Osteocyte (in vitro differentiated cells): Measurements from ENCODE around the gene NFKB2. TPM values are rescaled to one million over a fixed set of nuclear protein-coding genes. Genes with fewer than 3 reads are reported as not detected.

Experiments used
- DNase-seq: peaks from one replicate; pipeline ENCODE4 v3.0.0; 2021; ENCODE audit warnings: mixed read lengths; ENCODE audit not compliant: unreplicated experiment; ENCODE audit errors: extremely low spot score
- H3K27ac Mint-ChIP-seq: one replicate; pipeline ENCODE4 v1.8.0; 2021; ENCODE audit warnings: mild to moderate bottlenecking, mixed read lengths; ENCODE audit not compliant: unreplicated experiment
- H3K27me3 Mint-ChIP-seq: one replicate; pipeline ENCODE4 v1.8.0; 2021; ENCODE audit warnings: mixed read lengths; ENCODE audit not compliant: unreplicated experiment
- H3K36me3 Mint-ChIP-seq: one replicate; pipeline ENCODE4 v1.8.0; 2021; ENCODE audit warnings: mixed read lengths; ENCODE audit not compliant: unreplicated experiment
- H3K4me1 Mint-ChIP-seq: one replicate; pipeline ENCODE4 v1.8.0; 2021; ENCODE audit warnings: mixed read lengths; ENCODE audit not compliant: unreplicated experiment
- H3K4me3 Mint-ChIP-seq: one replicate; pipeline ENCODE4 v1.8.0; 2021; ENCODE audit warnings: mild to moderate bottlenecking, moderate library complexity, mixed read lengths; ENCODE audit not compliant: unreplicated experiment
- H3K9me3 Mint-ChIP-seq: one replicate; pipeline ENCODE4 v1.8.0; 2021; ENCODE audit warnings: mixed read lengths; ENCODE audit not compliant: unreplicated experiment
- CTCF ChIP-seq: fragments of 200-600 bp; sonication (generic); IDR thresholded peaks from 2 replicates; pipeline ENCODE4 v1.5.0; 2021; ENCODE audit warnings: antibody characterized with exemption, mild to moderate bottlenecking, moderate library complexity
- total RNA-seq: library from RNA; stranded (reverse); gene quantifications from 2 replicates; pipeline ENCODE4 v1.2.1, GENCODE V29; 2021

NFKB2 gene
- total RNA-seq, 1 donor from 2014 or later: 38.6 TPM

GRCh38 chr10:102429468-102429867 is 34.0 kb downstream of the NFKB2 start:
- no peak for TF ChIP-seq CTCF
- H3K9me3 Mint-ChIP-seq: no peaks in the 10 kb centered on the region
- peaks cover 1% of the 10 kb centered on the region for H3K27me3 Mint-ChIP-seq
- H3K4me1 Mint-ChIP-seq: peaks cover 9% of the 10 kb centered on the region
- H3K4me3 Mint-ChIP-seq: no peak overlapping the region
- no peak for DNase-seq
- H3K36me3 Mint-ChIP-seq: peaks cover 1% of the 10 kb centered on the region
- no peak overlapping the region for H3K27ac Mint-ChIP-seq

GRCh38 chr10:102431452-102432124 is 36.1 kb downstream of the NFKB2 start:
- TF ChIP-seq CTCF: no peak
- no peaks in the 10 kb centered on the region for H3K36me3 Mint-ChIP-seq
- H3K4me1 Mint-ChIP-seq: peaks cover 17% of the 10 kb centered on the region
- H3K27me3 Mint-ChIP-seq: peaks cover 10% of the 10 kb centered on the region
- no peaks in the 10 kb centered on the region for H3K9me3 Mint-ChIP-seq
- peak overlapping the region; percentile 92 for H3K4me3 Mint-ChIP-seq
- no peak for DNase-seq
- peak overlapping the region; percentile 89 for H3K27ac Mint-ChIP-seq

DNA sequence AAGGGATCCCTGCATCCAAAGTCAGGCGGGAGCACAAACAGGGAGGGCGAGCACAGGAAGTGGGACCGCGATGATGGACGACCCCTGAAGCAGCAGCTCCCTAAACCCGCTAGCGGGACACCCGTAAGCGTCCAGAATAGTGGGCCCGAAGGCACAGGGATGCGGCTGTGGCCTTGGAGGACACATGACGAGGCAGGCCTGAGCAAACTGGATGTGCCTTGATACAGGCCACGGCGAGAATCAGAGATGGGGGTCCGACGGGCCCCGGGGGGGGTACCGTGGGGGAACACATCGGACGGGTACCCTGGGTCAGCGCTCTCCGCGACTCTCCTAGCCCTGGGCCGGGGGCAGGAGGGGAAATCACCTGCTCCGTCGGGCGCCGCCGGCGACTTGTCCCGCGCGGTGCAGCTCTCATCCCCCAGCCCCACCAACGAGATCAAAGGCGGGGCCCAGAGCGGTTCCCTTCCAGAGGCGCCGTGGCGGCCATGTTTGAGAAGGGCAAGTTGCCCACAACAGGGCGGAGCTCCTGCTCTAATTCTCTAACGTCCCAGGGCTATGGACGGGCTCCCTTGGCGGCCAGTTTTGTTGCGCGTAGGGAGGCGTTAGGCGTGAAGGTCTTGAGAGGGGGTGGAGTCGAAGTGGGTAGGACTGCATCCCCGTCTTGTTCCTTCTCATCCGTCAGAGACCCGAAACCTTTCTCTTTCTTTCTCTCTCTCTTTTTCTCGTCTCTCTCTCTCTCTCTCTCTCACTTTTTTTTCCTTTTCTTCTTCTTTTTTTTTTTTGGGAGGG is 36.9 kb downstream of the NFKB2 start, which contains the start of gene CUEDC2:
Gene CUEDC2, minus strand, starts transcription at position 413 of the 789 bp plus-strand sequence. CDS start 7,386 bp downstream, outside the sequence.
- Mint-ChIP-seq H3K4me3 (peak within 1 kb of the TSS; percentile 92), H3K36me3 (no peaks in the 10 kb centered on the region), H3K4me1 (peaks cover 17% of the 10 kb centered on the region), H3K9me3 (no peaks in the 10 kb centered on the region), H3K27ac (peak within 1 kb of the TSS; percentile 89), H3K27me3 (peaks cover 13% of the 10 kb centered on the region)
- DNase-seq: peak; percentile 98
- TF ChIP-seq CTCF: no peak

GRCh38 chr10:102433619-102434046 is 38.1 kb downstream of the NFKB2 start:
- Mint-ChIP-seq H3K9me3 (no peaks in the 10 kb centered on the region), H3K4me3 (peak overlapping the region; percentile 92), H3K27me3 (peaks cover 13% of the 10 kb centered on the region), H3K4me1 (peaks cover 17% of the 10 kb centered on the region), H3K27ac (no peak overlapping the region), H3K36me3 (no peaks in the 10 kb centered on the region)
- no peak for TF ChIP-seq CTCF
- no peak for DNase-seq
